Parathyroid adenoma (tissue), 2 donors: ENCODE data around the gene ZMPSTE24.

ENCODE experiments used
- H2AFZ ChIP-seq: fragments of 300-600 bp; sonication (generic); one replicate; pipeline ENCODE4 v1.7.0; 2017; ENCODE audit warnings: antibody characterized with exemption, mild to moderate bottlenecking
- H3K27ac ChIP-seq: fragments of 300-600 bp; sonication (generic); one replicate; pipeline ENCODE4 v1.7.0; 2017
- H3K27me3 ChIP-seq: fragments of 300-600 bp; sonication (generic); one replicate; pipeline ENCODE4 v1.7.0; 2017; ENCODE audit warnings: low read length; ENCODE audit not compliant: control insufficient read depth, insufficient read depth
- H3K36me3 ChIP-seq: fragments of 300-600 bp; sonication (generic); one replicate; pipeline ENCODE4 v1.7.0; 2017; ENCODE audit warnings: low read length; ENCODE audit not compliant: control insufficient read depth, insufficient read depth
- H3K4me1 ChIP-seq: fragments of 300-600 bp; sonication (generic); one replicate; pipeline ENCODE4 v1.7.0; 2017; ENCODE audit warnings: control low read depth
- H3K4me2 ChIP-seq: fragments of 300-600 bp; sonication (generic); one replicate; pipeline ENCODE4 v1.7.0; 2017; ENCODE audit warnings: low read length
- H3K4me3 ChIP-seq: fragments of 300-600 bp; sonication (generic); one replicate; pipeline ENCODE4 v1.7.0; 2017; ENCODE audit warnings: low read depth, low read length
- H3K79me2 ChIP-seq: fragments of 300-600 bp; sonication (generic); one replicate; pipeline ENCODE4 v1.7.0; 2017; ENCODE audit warnings: control low read depth
- H3K9ac ChIP-seq: fragments of 300-600 bp; sonication (generic); one replicate; pipeline ENCODE4 v1.7.0; 2017; ENCODE audit warnings: mild to moderate bottlenecking
- H3K9me3 ChIP-seq: fragments of 300-600 bp; sonication (generic); one replicate; pipeline ENCODE4 v1.7.0; 2017; ENCODE audit warnings: low read length; ENCODE audit not compliant: control insufficient read depth
- TF ChIP-seq, protein P1 (sequence below): fragments of 300-600 bp; sonication (generic); IDR thresholded peaks from one replicate; pipeline ENCODE4 v1.7.0; 2017; ENCODE audit warnings: antibody characterized with exemption, mild to moderate bottlenecking
- donor health status: primary hyperparathyroidism.

The ZMPSTE24 gene

DNA sequence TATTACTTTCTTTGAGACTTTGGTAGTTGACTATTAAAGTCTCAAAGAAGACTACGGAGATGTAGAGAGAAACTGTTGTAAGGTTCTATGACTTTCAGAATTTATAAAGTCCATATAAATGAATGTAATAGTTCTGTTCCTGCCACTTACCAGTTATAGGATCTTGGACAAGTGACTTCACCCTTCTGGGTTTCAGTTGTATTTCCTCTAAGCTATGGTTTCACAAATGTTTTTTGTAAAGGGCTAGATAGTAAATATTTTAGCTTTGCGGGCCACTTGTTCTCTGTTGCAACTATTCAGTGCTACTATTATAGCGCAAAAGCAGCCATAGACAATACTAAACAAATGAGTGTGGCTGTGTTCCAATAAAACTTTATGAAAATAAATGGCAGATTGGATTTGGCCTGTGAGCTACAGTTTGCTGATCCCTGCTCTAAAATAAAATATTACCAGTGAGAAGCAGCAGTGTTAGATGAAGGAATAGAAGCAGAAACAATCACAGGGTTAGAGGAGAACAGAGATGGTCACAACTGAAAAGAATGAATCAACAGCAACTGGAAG is 14.7 kb downstream of the ZMPSTE24 start:
- Histone ChIP-seq H2AFZ (no peak overlapping the region), H3K27ac (no peak overlapping the region), H3K79me2 (no peaks in the 10 kb centered on the region), H3K4me3 (no peak overlapping the region), H3K4me1 (no peaks in the 10 kb centered on the region), H3K27me3 (no peaks in the 10 kb centered on the region), H3K9ac (no peak overlapping the region), H3K36me3 (no peaks in the 10 kb centered on the region), H3K4me2 (no peak overlapping the region), H3K9me3 (no peaks in the 10 kb centered on the region)
- TF ChIP-seq, protein P1, sequence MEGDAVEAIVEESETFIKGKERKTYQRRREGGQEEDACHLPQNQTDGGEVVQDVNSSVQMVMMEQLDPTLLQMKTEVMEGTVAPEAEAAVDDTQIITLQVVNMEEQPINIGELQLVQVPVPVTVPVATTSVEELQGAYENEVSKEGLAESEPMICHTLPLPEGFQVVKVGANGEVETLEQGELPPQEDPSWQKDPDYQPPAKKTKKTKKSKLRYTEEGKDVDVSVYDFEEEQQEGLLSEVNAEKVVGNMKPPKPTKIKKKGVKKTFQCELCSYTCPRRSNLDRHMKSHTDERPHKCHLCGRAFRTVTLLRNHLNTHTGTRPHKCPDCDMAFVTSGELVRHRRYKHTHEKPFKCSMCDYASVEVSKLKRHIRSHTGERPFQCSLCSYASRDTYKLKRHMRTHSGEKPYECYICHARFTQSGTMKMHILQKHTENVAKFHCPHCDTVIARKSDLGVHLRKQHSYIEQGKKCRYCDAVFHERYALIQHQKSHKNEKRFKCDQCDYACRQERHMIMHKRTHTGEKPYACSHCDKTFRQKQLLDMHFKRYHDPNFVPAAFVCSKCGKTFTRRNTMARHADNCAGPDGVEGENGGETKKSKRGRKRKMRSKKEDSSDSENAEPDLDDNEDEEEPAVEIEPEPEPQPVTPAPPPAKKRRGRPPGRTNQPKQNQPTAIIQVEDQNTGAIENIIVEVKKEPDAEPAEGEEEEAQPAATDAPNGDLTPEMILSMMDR: no peak

DNA sequence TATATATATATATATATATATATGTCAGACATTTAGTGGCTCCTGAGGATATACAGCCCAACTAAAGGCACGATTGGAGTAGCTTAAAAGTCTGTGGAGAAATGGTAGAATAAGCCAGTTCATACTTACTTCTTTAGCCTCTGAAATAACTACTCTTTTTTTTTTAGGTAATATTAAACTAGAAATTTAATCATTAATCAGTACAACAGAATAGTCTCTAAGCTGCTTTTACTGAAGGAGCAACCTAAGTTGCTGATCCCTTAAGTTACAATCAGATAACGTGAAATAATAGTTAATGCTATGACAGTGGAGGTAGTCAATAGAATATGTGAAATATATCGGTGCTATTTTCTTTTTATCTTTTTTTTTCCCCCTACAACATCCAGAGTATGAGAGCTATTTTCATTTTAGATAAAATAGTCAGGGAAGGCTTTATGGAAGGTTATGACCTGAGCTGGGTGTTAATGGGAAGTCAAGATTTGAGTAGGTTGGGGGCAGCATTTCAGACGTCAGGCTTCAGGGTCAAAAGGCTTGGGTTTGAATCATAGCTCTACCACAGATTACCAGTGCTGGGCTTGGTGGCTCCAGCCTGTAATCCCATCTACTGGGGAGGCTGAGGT is 15.6 kb downstream of the ZMPSTE24 start:
- H3K4me1 ChIP-seq: no peaks in the 10 kb centered on the region
- no peaks in the 10 kb centered on the region for H3K27me3 ChIP-seq
- no peak overlapping the region for H2AFZ ChIP-seq

DNA sequence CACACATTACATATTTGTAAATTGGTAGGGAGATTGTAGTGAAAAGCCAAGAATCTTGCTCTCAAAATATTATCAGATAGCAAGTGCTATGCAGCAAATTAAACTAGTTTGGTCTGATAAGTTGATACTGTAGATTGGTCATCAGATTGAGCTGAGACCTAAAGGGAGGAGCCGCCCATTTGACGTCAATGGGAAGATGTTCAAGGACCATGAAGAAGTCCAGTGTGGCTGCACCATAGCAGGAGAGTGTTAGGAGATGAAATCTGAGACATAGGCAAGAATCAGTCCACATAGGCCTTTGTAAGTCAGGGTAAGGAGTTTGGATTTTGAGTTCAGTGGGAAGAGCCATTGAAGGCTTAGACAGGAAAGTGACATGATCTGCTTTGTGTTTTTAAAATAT is 16.3 kb downstream of the ZMPSTE24 start:
- TF ChIP-seq, protein P1: no peak
- Histone ChIP-seq H3K36me3 (no peaks in the 10 kb centered on the region), H3K27ac (no peak overlapping the region)

More for the DNA sequence above, 15.6 kb downstream of the ZMPSTE24 start:
- H3K9ac ChIP-seq: no peak overlapping the region
- no peaks in the 10 kb centered on the region for H3K9me3 ChIP-seq
- TF ChIP-seq, protein P1: no peak
- H3K36me3 ChIP-seq: no peaks in the 10 kb centered on the region
- H3K79me2 ChIP-seq: no peaks in the 10 kb centered on the region
- no peak overlapping the region for H3K4me3 ChIP-seq
- H3K4me2 ChIP-seq: no peak overlapping the region
- no peak overlapping the region for H3K27ac ChIP-seq

DNA sequence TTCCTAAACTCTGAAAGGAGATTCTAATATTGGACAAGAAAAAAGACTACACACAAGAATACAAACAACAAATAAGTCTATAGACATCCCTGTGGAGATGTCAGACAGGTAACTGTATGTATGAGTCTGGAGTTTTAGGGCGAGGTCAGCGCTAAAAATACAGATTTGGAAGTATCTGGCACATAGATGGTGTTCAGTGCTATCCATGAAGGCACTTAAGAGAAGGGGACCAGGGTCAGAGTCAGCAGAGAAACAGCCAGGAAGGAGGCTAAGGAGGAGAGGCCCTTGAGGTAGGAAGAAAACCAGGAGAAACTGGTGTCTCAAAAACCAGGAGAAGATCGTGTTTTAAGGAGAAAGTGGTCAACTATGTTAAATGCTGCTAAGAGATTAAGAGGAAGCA is 18.1 kb downstream of the ZMPSTE24 start:
- H3K79me2 ChIP-seq: no peaks in the 10 kb centered on the region
- H2AFZ ChIP-seq: no peak overlapping the region
- no peak overlapping the region for H3K4me2 ChIP-seq
- TF ChIP-seq, protein P1: no peak
- no peak overlapping the region for H3K4me3 ChIP-seq
- no peak overlapping the region for H3K27ac ChIP-seq
- no peaks in the 10 kb centered on the region for H3K4me1 ChIP-seq
- H3K36me3 ChIP-seq: no peaks in the 10 kb centered on the region
- no peaks in the 10 kb centered on the region for H3K27me3 ChIP-seq
- H3K9me3 ChIP-seq: no peaks in the 10 kb centered on the region
- no peak overlapping the region for H3K9ac ChIP-seq

More for the DNA sequence above, 16.3 kb downstream of the ZMPSTE24 start:
- no peaks in the 10 kb centered on the region for H3K9me3 ChIP-seq
- no peaks in the 10 kb centered on the region for H3K27me3 ChIP-seq
- H3K9ac ChIP-seq: no peak overlapping the region
- H3K79me2 ChIP-seq: no peaks in the 10 kb centered on the region
- H2AFZ ChIP-seq: no peak overlapping the region
- H3K4me3 ChIP-seq: no peak overlapping the region
- no peaks in the 10 kb centered on the region for H3K4me1 ChIP-seq
- no peak overlapping the region for H3K4me2 ChIP-seq

DNA sequence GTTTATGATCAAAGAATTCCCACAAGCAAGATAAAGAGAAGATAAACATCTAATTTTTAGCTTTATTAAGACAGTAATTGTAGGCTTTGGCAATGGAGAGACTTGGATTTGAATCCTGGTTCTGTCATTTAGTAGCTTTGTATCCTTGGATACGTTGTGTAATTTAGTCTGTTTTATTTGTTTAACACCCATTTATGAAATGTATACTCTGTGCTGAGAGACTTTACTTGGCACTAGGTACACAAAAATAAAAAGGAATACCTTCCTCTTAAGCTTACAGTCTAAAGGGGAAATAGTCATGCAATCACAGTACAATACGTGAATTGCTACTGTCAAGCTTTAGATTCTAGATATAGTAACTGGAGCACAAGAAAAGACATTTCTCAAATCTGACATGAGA is 23.8 kb downstream of the ZMPSTE24 start:
- Histone ChIP-seq H3K27ac (no peak overlapping the region), H3K9ac (no peak overlapping the region), H3K4me2 (no peak overlapping the region), H3K9me3 (no peaks in the 10 kb centered on the region), H3K79me2 (no peaks in the 10 kb centered on the region), H3K4me3 (no peak overlapping the region), H3K27me3 (no peaks in the 10 kb centered on the region), H2AFZ (no peak overlapping the region), H3K4me1 (no peaks in the 10 kb centered on the region), H3K36me3 (no peaks in the 10 kb centered on the region)
- TF ChIP-seq, protein P1: no peak
